Caco-2 (cell line): ENCODE results near the gene WWOX. TPM values are rescaled to one million over a fixed set of nuclear protein-coding genes. Genes with fewer than 3 reads are reported as not detected.

Source experiments
- BruUV-seq: library from RNA; stranded (reverse); fragments of 400-500 nt; replicated peaks from 2 replicates; lab custom pipeline; 2021; lab: Mats Ljungman, UMichigan
- CTCF ChIA-PET: fragments of 300-600 bp; sonication (Branson Sonifier 250); formaldehyde crosslinking; loops from one replicate; lab custom pipeline; 2022; ENCODE audit warnings: antibody characterized with exemption; lab: Charles Lee
- POLR2A ChIA-PET: fragments of 300-600 bp; sonication (Branson Sonifier 250); formaldehyde crosslinking; loops from one replicate; lab custom pipeline; 2022; ENCODE audit warnings: antibody characterized with exemption; lab: Charles Lee
- DNase-seq, 2 experiments: peaks; one replicate each; pipeline versions ENCODE4 v3.0.0 to v3.0.0-alpha.2; 2020 to 2022
- H3K27me3 ChIP-seq: replicated peaks from 2 replicates; pipeline ENCODE4 v1.6.0; 2011; ENCODE audit warnings: low read length; ENCODE audit not compliant: control insufficient read depth, insufficient read depth
- H3K36me3 ChIP-seq: 2 replicates; pipeline ENCODE4 v1.5.1; 2011; ENCODE audit warnings: low read length; ENCODE audit not compliant: control insufficient read depth, insufficient read depth
- H3K4me1 ChIP-seq: fragments of 250-450 bp; sonication (Bioruptor Pico); 2 replicates; pipeline ENCODE4 v1.5.1; 2020; ENCODE audit warnings: mild to moderate bottlenecking
- H3K4me3 ChIP-seq: 2 replicates; pipeline ENCODE4 v1.5.1; 2011; ENCODE audit warnings: low read depth, mild to moderate bottlenecking, control low read depth, low read length
- H3K9me3 ChIP-seq: fragments of 250-450 bp; sonication (Bioruptor Pico); 2 replicates; pipeline ENCODE4 v1.5.1; 2020; ENCODE audit warnings: mild to moderate bottlenecking, moderate library complexity
- H3K27ac Mint-ChIP-seq: one replicate; pipeline ENCODE4 v1.8.0; 2022; ENCODE audit warnings: mixed read lengths; ENCODE audit not compliant: unreplicated experiment
- H3K27me3 Mint-ChIP-seq: one replicate; pipeline ENCODE4 v1.8.0; 2022; ENCODE audit warnings: mixed read lengths; ENCODE audit not compliant: insufficient read depth, unreplicated experiment
- H3K36me3 Mint-ChIP-seq: one replicate; pipeline ENCODE4 v1.8.0; 2022; ENCODE audit warnings: mild to moderate bottlenecking, mixed read lengths; ENCODE audit not compliant: insufficient read depth, unreplicated experiment
- H3K4me1 Mint-ChIP-seq: one replicate; pipeline ENCODE4 v1.8.0; 2022; ENCODE audit warnings: low read depth, mixed read lengths; ENCODE audit not compliant: unreplicated experiment
- H3K4me3 Mint-ChIP-seq: one replicate; pipeline ENCODE4 v1.8.0; 2022; ENCODE audit warnings: mild to moderate bottlenecking, moderate library complexity, mixed read lengths; ENCODE audit not compliant: unreplicated experiment
- H3K9me3 Mint-ChIP-seq: one replicate; pipeline ENCODE4 v1.8.0; 2022; ENCODE audit warnings: mixed read lengths; ENCODE audit not compliant: unreplicated experiment
- CTCF ChIP-seq, 2 experiments: fragments of 200-600 bp in 1 of 2; IDR thresholded peaks; 1 replicate in 1 of 2; 2 replicates in 1 of 2; pipeline versions ENCODE4 v1.5.1 to v1.8.0; 2011 to 2022; ENCODE audit warnings: antibody characterized with exemption in 1 of 2, control low read depth in 1 of 2, inconsistent platforms in 1 of 2, low read depth in 1 of 2, low read length in 1 of 2, mild to moderate bottlenecking in 1 of 2, moderate library complexity in 1 of 2; ENCODE audit not compliant: insufficient read depth in 1 of 2, severe bottlenecking in 1 of 2, unreplicated experiment in 1 of 2
- intact Hi-C: fragments of 100-400 bp; cut with micrococcal nuclease; formaldehyde crosslinking; loops from one replicate; pipeline ENCODE4 v1.10.0; 2022; ENCODE audit not compliant: unreplicated experiment
- total RNA-seq: library from RNA; stranded (reverse); gene quantifications from 2 replicates; pipeline ENCODE4 v1.2.3, GENCODE V29; 2022

The WWOX gene
- total RNA-seq, 1 experiment from 2014 or later: 45.0 TPM

DNA sequence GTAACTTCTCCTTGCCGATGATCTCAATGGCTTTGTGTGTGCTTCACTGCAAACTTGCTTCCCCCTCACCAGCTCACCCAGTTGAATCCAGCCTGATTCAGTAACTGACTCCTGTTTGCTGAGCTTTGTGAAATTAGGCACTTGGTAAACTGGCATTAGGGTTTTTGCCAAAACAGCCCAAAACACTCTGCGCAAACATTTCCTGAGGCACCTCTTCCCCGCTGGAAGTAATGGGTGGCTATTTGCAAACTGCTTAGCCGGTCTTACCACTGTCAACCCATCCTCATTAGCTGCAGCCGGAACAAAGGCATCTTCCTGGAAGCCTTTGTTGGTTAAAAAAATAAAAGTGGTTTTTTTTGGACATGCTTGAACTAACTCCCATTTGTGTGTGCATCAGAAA is 1147.9 kb downstream of the WWOX start:
- no peaks in the 10 kb centered on the region for H3K36me3 Mint-ChIP-seq
- no TSS peak for BruUV-seq
- H3K4me3 ChIP-seq: no peak overlapping the region
- H3K27me3 ChIP-seq: no peaks in the 10 kb centered on the region
- no peaks in the 10 kb centered on the region for H3K9me3 ChIP-seq
- CTCF ChIA-PET: no interaction called here
- no peak overlapping the region for H3K27ac Mint-ChIP-seq
- DNase-seq: no peak
- no peak for TF ChIP-seq CTCF (IDR thresholded peaks at IDR 0.05; ENCODE audit: insufficient read depth in 1 of 2, low read depth in 1 of 2, low read length in 1 of 2, severe bottlenecking in 1 of 2, unreplicated experiment in 1 of 2)
- intact Hi-C loops: no loop called here
- H3K36me3 ChIP-seq: no peaks in the 10 kb centered on the region
- POLR2A ChIA-PET: no interaction called here
- peaks cover 9% of the 10 kb centered on the region for H3K9me3 Mint-ChIP-seq
- H3K4me3 Mint-ChIP-seq: no peak overlapping the region
- H3K4me1 Mint-ChIP-seq: no peaks in the 10 kb centered on the region
- H3K4me1 ChIP-seq: no peaks in the 10 kb centered on the region
- H3K27me3 Mint-ChIP-seq: peaks cover 4% of the 10 kb centered on the region

GRCh38 chr16:79248351-79248750 is 1148.9 kb downstream of the WWOX start:
- H3K4me1 Mint-ChIP-seq: peaks cover 7% of the 10 kb centered on the region
- POLR2A ChIA-PET: no interaction called here
- no peaks in the 10 kb centered on the region for H3K27me3 Mint-ChIP-seq
- peaks cover 9% of the 10 kb centered on the region for H3K4me1 ChIP-seq
- no peak overlapping the region for H3K27ac Mint-ChIP-seq
- H3K4me3 Mint-ChIP-seq: no peak overlapping the region
- DNase-seq: no peak
- H3K36me3 ChIP-seq: no peaks in the 10 kb centered on the region
- BruUV-seq: no TSS peak
- no peaks in the 10 kb centered on the region for H3K9me3 ChIP-seq
- CTCF ChIA-PET: no interaction called here
- intact Hi-C loops: no loop called here
- no peaks in the 10 kb centered on the region for H3K36me3 Mint-ChIP-seq
- no peak overlapping the region for H3K4me3 ChIP-seq
- no peaks in the 10 kb centered on the region for H3K27me3 ChIP-seq
- no peaks in the 10 kb centered on the region for H3K9me3 Mint-ChIP-seq
- no peak for TF ChIP-seq CTCF (IDR thresholded peaks at IDR 0.05; ENCODE audit: insufficient read depth in 1 of 2, low read depth in 1 of 2, low read length in 1 of 2, severe bottlenecking in 1 of 2, unreplicated experiment in 1 of 2)

DNA sequence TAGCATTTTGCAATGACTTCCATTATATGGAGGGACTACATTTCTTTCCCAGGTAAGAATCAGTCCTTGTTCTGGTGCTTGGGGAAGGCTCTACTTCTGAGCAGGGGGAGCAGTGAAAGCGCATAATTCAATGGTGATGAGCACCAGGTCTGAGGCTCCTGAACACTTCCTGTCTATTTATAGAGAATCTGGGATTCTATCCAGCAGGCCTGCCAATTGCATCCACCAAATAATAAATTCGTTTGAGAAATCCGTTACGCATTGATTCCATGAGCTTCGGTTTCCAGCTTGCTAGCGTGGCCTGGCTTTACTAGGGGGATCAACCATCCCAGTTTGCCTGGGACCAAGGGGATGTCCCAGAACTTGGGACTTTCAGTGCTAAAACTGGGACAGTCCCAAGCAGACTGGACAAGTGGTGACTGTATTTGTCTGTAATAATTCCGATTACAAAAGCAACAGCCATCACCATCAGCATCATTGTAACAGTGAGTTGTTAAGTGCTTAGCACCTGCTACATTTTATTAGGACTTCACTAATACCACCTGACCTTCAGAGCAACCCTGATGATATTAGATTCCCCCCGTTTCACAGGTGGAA is 1151.1 kb downstream of the WWOX start:
- no peak overlapping the region for H3K27ac Mint-ChIP-seq
- Histone ChIP-seq H3K27me3 (no peaks in the 10 kb centered on the region), H3K36me3 (no peaks in the 10 kb centered on the region), H3K4me1 (peaks cover 12% of the 10 kb centered on the region), H3K9me3 (no peaks in the 10 kb centered on the region), H3K4me3 (no peak overlapping the region)
- H3K36me3 Mint-ChIP-seq: no peaks in the 10 kb centered on the region
- ChIA-PET POLR2A (no interaction called here), CTCF (no interaction called here)
- H3K27me3 Mint-ChIP-seq: no peaks in the 10 kb centered on the region
- DNase-seq: no peak
- no TSS peak for BruUV-seq
- intact Hi-C loops: no loop called here
- H3K9me3 Mint-ChIP-seq: no peaks in the 10 kb centered on the region
- no peak for TF ChIP-seq CTCF (IDR thresholded peaks at IDR 0.05; ENCODE audit: insufficient read depth in 1 of 2, low read depth in 1 of 2, low read length in 1 of 2, severe bottlenecking in 1 of 2, unreplicated experiment in 1 of 2)
- H3K4me1 Mint-ChIP-seq: peaks cover 14% of the 10 kb centered on the region
- H3K4me3 Mint-ChIP-seq: no peak overlapping the region
